A549 (cell line): ENCODE results near the gene ERCC8.

Source experiments
- CTCF ChIP-seq: fragments of >200 bp; sonication (Bioruptor Twin); formaldehyde crosslinking; IDR thresholded peaks from 3 replicates; pipeline ENCODE4 v1.5.1; 2016
- POLR2A ChIP-seq: IDR thresholded peaks from 2 replicates; pipeline ENCODE4 v1.6.1; 2012; ENCODE audit warnings: mild to moderate bottlenecking, low read length

GRCh38 chr5:60826653-60827052 lies 118.2 kb downstream of the ERCC8 start:
- TF ChIP-seq CTCF (no peak), POLR2A (no peak)
